Body of pancreas (tissue), 4 donors: Measurements from ENCODE around the gene STOML1. TPM values are rescaled to one million over a fixed set of nuclear protein-coding genes. Genes with fewer than 3 reads are reported as not detected.

Experiments used
- ATAC-seq: fragments of 150-250 bp; one replicate; pipeline ENCODE4 v1.9.1; 2016
- DNase-seq, 4 donors: peaks; one replicate each; pipeline ENCODE4 v3.0.0-alpha.2; 2019
- H3K27ac ChIP-seq, 4 donors: fragments of 200-600 bp; sonication (generic); 1 replicate in 3 of 4; 2 replicates in 1 of 4; pipeline versions ENCODE4 v1.5.1 to v1.6.1; 2016 to 2019; ENCODE audit warnings: mild to moderate bottlenecking in 1 of 4, mixed read lengths in 1 of 4, moderate library complexity in 1 of 4
- H3K27me3 ChIP-seq, 2 donors: fragments of 200-600 bp; sonication (generic); one replicate each; pipeline ENCODE4 v1.6.0; 2016; ENCODE audit warnings: mild to moderate bottlenecking in 1 of 2
- H3K36me3 ChIP-seq, 2 donors: fragments of 200-600 bp; sonication (generic); replicated peaks in 1 of 2; 2 replicates each; pipeline ENCODE4 v1.5.1; 2016; ENCODE audit warnings: low read depth in 2 of 2; ENCODE audit not compliant: insufficient read depth in 1 of 2
- H3K4me1 ChIP-seq: fragments of 200-600 bp; sonication (generic); one replicate; pipeline ENCODE4 v1.6.0; 2016
- H3K4me3 ChIP-seq, 2 donors: fragments of 200-600 bp; sonication (generic); 1 replicate in 1 of 2; 2 replicates in 1 of 2; pipeline ENCODE4 v1.5.1; 2016 to 2019
- H3K9me3 ChIP-seq, 3 donors: fragments of 200-600 bp; sonication (generic); 1 replicate in 2 of 3; 2 replicates in 1 of 3; pipeline ENCODE4 v1.5.1; 2016
- POLR2A ChIP-seq, 3 donors: fragments of 450-650 bp; IDR thresholded peaks; one replicate each; pipeline ENCODE4 v1.6.1; 2016; ENCODE audit warnings: antibody characterized with exemption in 3 of 3, mild to moderate bottlenecking in 2 of 3
- WGBS, 2 donors: methylation state at CpG; one replicate each; pipeline ENCODE4 v1.1.5; 2017; 5-methylcytosine and 5-hydroxymethylcytosine counted together
- intact Hi-C: fragments of 100-400 bp; cut with DNase I; formaldehyde crosslinking; loops from one replicate; pipeline ENCODE4 v1.15.1; 2023
- total RNA-seq, 2 donors: library from RNA; depleted of rRNA; stranded (reverse); fragments of >200 nt; gene quantifications; one replicate each; pipeline ENCODE4 v1.1.0, GENCODE V29; 2016
- TF ChIP-seq, protein P1 (sequence below), 7 experiments: fragments of 450-650 bp in 4 of 7; fragments of 200-600 bp in 3 of 7; sonication (generic) in 3 of 7; IDR thresholded peaks; one replicate each; pipeline ENCODE4 v1.5.1; 2016 to 2019; ENCODE audit warnings: antibody characterized with exemption in 7 of 7

Gene STOML1, protein sequence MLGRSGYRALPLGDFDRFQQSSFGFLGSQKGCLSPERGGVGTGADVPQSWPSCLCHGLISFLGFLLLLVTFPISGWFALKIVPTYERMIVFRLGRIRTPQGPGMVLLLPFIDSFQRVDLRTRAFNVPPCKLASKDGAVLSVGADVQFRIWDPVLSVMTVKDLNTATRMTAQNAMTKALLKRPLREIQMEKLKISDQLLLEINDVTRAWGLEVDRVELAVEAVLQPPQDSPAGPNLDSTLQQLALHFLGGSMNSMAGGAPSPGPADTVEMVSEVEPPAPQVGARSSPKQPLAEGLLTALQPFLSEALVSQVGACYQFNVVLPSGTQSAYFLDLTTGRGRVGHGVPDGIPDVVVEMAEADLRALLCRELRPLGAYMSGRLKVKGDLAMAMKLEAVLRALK
- 10 to 100 TPM in 1 of 2 donors, 1 to 10 TPM in 1; 6.0 to 10.2 TPM for total RNA-seq

- peak within 1 kb of the TSS; percentile 21 to 78 for H3K4me3 ChIP-seq
- no peaks in the 10 kb centered on the region for H3K9me3 ChIP-seq
- intact Hi-C loops = no loop called here
- H3K27ac ChIP-seq = peak within 1 kb of the TSS; percentile 39 to 77 (median 64)
- H3K4me1 ChIP-seq = peaks cover 81% of the 10 kb centered on the region
- TF ChIP-seq POLR2A (IDR thresholded peaks at IDR 0.05) = peak; percentile 35 to 70 (median 68)
- TF ChIP-seq, protein P1, sequence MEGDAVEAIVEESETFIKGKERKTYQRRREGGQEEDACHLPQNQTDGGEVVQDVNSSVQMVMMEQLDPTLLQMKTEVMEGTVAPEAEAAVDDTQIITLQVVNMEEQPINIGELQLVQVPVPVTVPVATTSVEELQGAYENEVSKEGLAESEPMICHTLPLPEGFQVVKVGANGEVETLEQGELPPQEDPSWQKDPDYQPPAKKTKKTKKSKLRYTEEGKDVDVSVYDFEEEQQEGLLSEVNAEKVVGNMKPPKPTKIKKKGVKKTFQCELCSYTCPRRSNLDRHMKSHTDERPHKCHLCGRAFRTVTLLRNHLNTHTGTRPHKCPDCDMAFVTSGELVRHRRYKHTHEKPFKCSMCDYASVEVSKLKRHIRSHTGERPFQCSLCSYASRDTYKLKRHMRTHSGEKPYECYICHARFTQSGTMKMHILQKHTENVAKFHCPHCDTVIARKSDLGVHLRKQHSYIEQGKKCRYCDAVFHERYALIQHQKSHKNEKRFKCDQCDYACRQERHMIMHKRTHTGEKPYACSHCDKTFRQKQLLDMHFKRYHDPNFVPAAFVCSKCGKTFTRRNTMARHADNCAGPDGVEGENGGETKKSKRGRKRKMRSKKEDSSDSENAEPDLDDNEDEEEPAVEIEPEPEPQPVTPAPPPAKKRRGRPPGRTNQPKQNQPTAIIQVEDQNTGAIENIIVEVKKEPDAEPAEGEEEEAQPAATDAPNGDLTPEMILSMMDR (IDR thresholded peaks at IDR 0.05) = peak; percentile 74 to 99 (median 97)
- peak; percentile 88 for ATAC-seq
- peak; percentile 92 to 96 (median 94) for DNase-seq
- WGBS, 2 donors = 0% methylated on average over 4 to 60 of the region's 72 CpGs
- H3K27me3 ChIP-seq = no peaks in the 10 kb centered on the region
- no peaks in the 10 kb centered on the region for H3K36me3 ChIP-seq
These were observed at the start of gene STOML1 for GRCh38 chr15:73991726-73992593. STOML1 (minus strand) TSS chr15:73992295; CDS start chr15:73992223, 72 bp downstream.

DNA sequence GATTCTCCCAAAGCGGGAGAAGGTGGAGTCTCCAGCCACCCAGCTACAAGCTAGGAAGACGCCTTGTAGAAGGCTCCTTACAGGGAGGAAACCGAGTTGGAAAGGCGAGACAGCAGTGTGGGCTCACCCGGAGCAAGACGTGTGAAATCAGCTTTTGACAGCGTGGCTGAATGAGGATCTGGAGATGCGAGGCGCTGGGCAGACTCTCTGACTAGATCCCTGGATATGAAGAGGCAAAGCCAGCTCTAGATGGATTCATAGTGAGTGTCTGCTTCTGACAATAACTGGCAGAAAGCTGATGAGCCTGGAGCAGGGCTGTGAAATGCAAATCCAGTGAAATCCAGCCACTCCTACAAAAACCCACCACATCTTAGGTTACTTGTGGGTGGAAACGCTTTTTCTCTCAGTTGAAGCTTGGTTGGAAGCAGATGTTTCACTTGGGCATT is 49.2 kb upstream of the STOML1 start:
- Histone ChIP-seq H3K4me3 (no peak overlapping the region), H3K36me3 (no peaks in the 10 kb centered on the region), H3K27ac (peak overlapping the region in 2 of 4 donors; percentile 48 to 56), H3K27me3 (no peaks in the 10 kb centered on the region), H3K4me1 (no peaks in the 10 kb centered on the region), H3K9me3 (no peaks in the 10 kb centered on the region)
- intact Hi-C loops = no loop called here
- ATAC-seq = no peak
- 85 to 92% methylated on average over 10 of the region's 10 CpGs for WGBS, 2 donors
- no peak for DNase-seq
- TF ChIP-seq, protein P1 (IDR thresholded peaks at IDR 0.05) = no peak

- Histone ChIP-seq H3K27me3 (no peaks in the 10 kb centered on the region), H3K4me1 (no peaks in the 10 kb centered on the region), H3K4me3 (no peak overlapping the region), H3K36me3 (peaks cover 0 to 2% of the 10 kb centered on the region in 2 donors), H3K27ac (peak overlapping the region in 2 of 4 donors; percentile 48 to 56), H3K9me3 (no peaks in the 10 kb centered on the region)
- intact Hi-C loops = no loop called here
- WGBS, 2 donors = 79 to 87% methylated on average over 7 of the region's 7 CpGs
- no peak for TF ChIP-seq POLR2A (IDR thresholded peaks at IDR 0.05)
- TF ChIP-seq, protein P1 (IDR thresholded peaks at IDR 0.05) = no peak
- peak in 3 of 4 donors; percentile 29 to 56 (median 47) for DNase-seq
- peak; percentile 58 for ATAC-seq
These were observed 48.2 kb upstream of the STOML1 start for GRCh38 chr15:74040109-74040850.

- DNase-seq = no peak
- WGBS, 2 donors = 64 to 70% methylated on average over 5 of the region's 5 CpGs
- TF ChIP-seq POLR2A (IDR thresholded peaks at IDR 0.05) = no peak
- Histone ChIP-seq H3K27me3 (no peaks in the 10 kb centered on the region), H3K36me3 (peaks cover 0 to 4% of the 10 kb centered on the region in 2 donors), H3K4me1 (no peaks in the 10 kb centered on the region), H3K9me3 (no peaks in the 10 kb centered on the region), H3K27ac (peak overlapping the region in 2 of 4 donors; percentile 46 to 56), H3K4me3 (no peak overlapping the region)
- intact Hi-C loops = no loop called here
- no peak for ATAC-seq
These were observed 47.5 kb upstream of the STOML1 start for GRCh38 chr15:74039656-74040010.
